NCI-H446 (cell line): Measurements from ENCODE around the gene CREB5.

Source experiments
- DNase-seq, 2 experiments: peaks; one replicate each; lab custom pipeline; 2025; lab: John Stamatoyannopoulos, UW

The CREB5 gene

GRCh38 chr7:28480595-28480994 lies 68.3 kb downstream of the CREB5 start:
- no peak for DNase-seq

- DNase-seq = no peak
These were observed 69.0 kb downstream of the CREB5 start for GRCh38 chr7:28481091-28481926.

GRCh38 chr7:28483112-28483511 lies 70.8 kb downstream of the CREB5 start:
- DNase-seq = no peak

- DNase-seq = no peak
These were observed 71.7 kb downstream of the CREB5 start for GRCh38 chr7:28483908-28484605.

GRCh38 chr7:28484606-28484935 lies 72.3 kb downstream of the CREB5 start:
- DNase-seq = no peak

- DNase-seq = no peak
These were observed 75.2 kb downstream of the CREB5 start for GRCh38 chr7:28487487-28487886.

GRCh38 chr7:28488061-28488791 lies 75.9 kb downstream of the CREB5 start:
- no peak for DNase-seq

- DNase-seq = no peak
These were observed 78.5 kb downstream of the CREB5 start for GRCh38 chr7:28490831-28491230.

- DNase-seq = no peak
These were observed 81.2 kb downstream of the CREB5 start for GRCh38 chr7:28493477-28493876.

GRCh38 chr7:28497009-28497408 lies 84.7 kb downstream of the CREB5 start:
- DNase-seq = no peak

- DNase-seq = no peak
These were observed 86.3 kb downstream of the CREB5 start for GRCh38 chr7:28498636-28499035.

GRCh38 chr7:28500138-28500537 lies 87.8 kb downstream of the CREB5 start:
- DNase-seq = no peak

- no peak for DNase-seq
These were observed 90.1 kb downstream of the CREB5 start for GRCh38 chr7:28502408-28502807.

GRCh38 chr7:28503396-28503795 lies 91.1 kb downstream of the CREB5 start:
- no peak for DNase-seq

- DNase-seq = no peak
These were observed 92.7 kb downstream of the CREB5 start for GRCh38 chr7:28505014-28505413.

- DNase-seq = no peak
These were observed 93.5 kb downstream of the CREB5 start for GRCh38 chr7:28505867-28506266.

GRCh38 chr7:28507525-28508282 lies 95.4 kb downstream of the CREB5 start:
- DNase-seq = no peak

GRCh38 chr7:28509251-28510025 lies 97.1 kb downstream of the CREB5 start:
- no peak for DNase-seq

GRCh38 chr7:28510026-28510369 lies 97.7 kb downstream of the CREB5 start:
- no peak for DNase-seq

GRCh38 chr7:28512668-28513440 lies 100.5 kb downstream of the CREB5 start:
- DNase-seq = no peak
